ENCODE measurements around the gene SELENOO. TPM values are rescaled to one million over a fixed set of nuclear protein-coding genes. Genes with fewer than 3 reads are reported as not detected.
A peak's percentile ranks its signal among the peaks of the same experiment; 100 is the strongest.

Gene SELENOO
- total RNA-seq, 2 experiments from 2014 or later = 34.0 to 44.2 TPM

- Histone ChIP-seq H4K20me1 (ENCODE audit: insufficient read depth, low read length) (0 out of 2 replicates have a peak, but pooled peaks cover 8% of the 10 kb centered on the region), H3K36me3 (ENCODE audit: insufficient read depth, low read length) (peaks cover 57% of the 10 kb centered on the region), H3K9me2 (ENCODE audit: insufficient read depth, low read length) (no peaks in the 10 kb centered on the region), H3K4me2 (ENCODE audit: low read length) (no peak overlapping the region), H3K4me3 (ENCODE audit: low read depth, low read length, poor library complexity, severe bottlenecking) (no peak overlapping the region), H3K4me1 (ENCODE audit: insufficient read depth, low read length, poor library complexity, severe bottlenecking) (peaks cover 26% of the 10 kb centered on the region), H2AFZ (ENCODE audit: low read length) (no peak overlapping the region), H3K79me2 (ENCODE audit: insufficient read depth, low read depth, low read length) (peaks cover 23% of the 10 kb centered on the region), H3K9me3 (ENCODE audit: low read length) (peaks cover 8% of the 10 kb centered on the region; the same call in 1 of the 2 replicates), H3K27ac (ENCODE audit: low read depth, low read length, poor library complexity, severe bottlenecking) (no peak overlapping the region)
- no TSS peak for BruUV-seq (replicated peaks)
- no peak for DNase-seq (ENCODE audit: low spot score)
- TF ChIP-seq CTCF (conservative IDR thresholded peaks at IDR 0.05; ENCODE audit: low read length) (no peak), EZH2phosphoT487 (IDR thresholded peaks at IDR 0.05; ENCODE audit: borderline replicate concordance, low read depth, low read length) (no peak)
- POLR2A ChIA-PET = no interaction called here
- intact Hi-C loops (cut with micrococcal nuclease; ENCODE audit: unreplicated experiment) = no loop called here
- CTCF ChIA-PET (ENCODE audit: unreplicated experiment) = no interaction called here
These were observed 2.2 kb upstream of the SELENOO start for GRCh38 chr22:50198624-50199017.

- intact Hi-C loops (cut with micrococcal nuclease; ENCODE audit: unreplicated experiment) = no loop called here
- Histone ChIP-seq H3K4me3 (ENCODE audit: low read depth, low read length, poor library complexity, severe bottlenecking) (no peak overlapping the region), H3K27ac (ENCODE audit: low read depth, low read length, poor library complexity, severe bottlenecking) (peak overlapping the region; percentile 34), H3K79me2 (ENCODE audit: insufficient read depth, low read depth, low read length) (peaks cover 27% of the 10 kb centered on the region), H2AFZ (ENCODE audit: low read length) (no peak overlapping the region), H3K9me3 (ENCODE audit: low read length) (peaks cover 8% of the 10 kb centered on the region; the same call in 1 of the 2 replicates), H3K36me3 (ENCODE audit: insufficient read depth, low read length) (peaks cover 54% of the 10 kb centered on the region), H4K20me1 (ENCODE audit: insufficient read depth, low read length) (0 out of 2 replicates have a peak, but pooled peaks cover 8% of the 10 kb centered on the region), H3K4me2 (ENCODE audit: low read length) (peak overlapping the region; percentile 92; the same call in 1 of the 2 replicates), H3K9me2 (ENCODE audit: insufficient read depth, low read length) (no peaks in the 10 kb centered on the region), H3K4me1 (ENCODE audit: insufficient read depth, low read length, poor library complexity, severe bottlenecking) (peaks cover 25% of the 10 kb centered on the region)
- DNase-seq (ENCODE audit: low spot score) = no peak
- CTCF ChIA-PET (ENCODE audit: unreplicated experiment) = no interaction called here
- POLR2A ChIA-PET = no interaction called here
- TF ChIP-seq CTCF (conservative IDR thresholded peaks at IDR 0.05; ENCODE audit: low read length) (no peak), EZH2phosphoT487 (IDR thresholded peaks at IDR 0.05; ENCODE audit: borderline replicate concordance, low read depth, low read length) (no peak)
- no TSS peak for BruUV-seq (replicated peaks)
These were observed 1.5 kb upstream of the SELENOO start for GRCh38 chr22:50199251-50199721.

- Histone ChIP-seq H3K9me2 (ENCODE audit: insufficient read depth, low read length) (no peaks in the 10 kb centered on the region), H4K20me1 (ENCODE audit: insufficient read depth, low read length) (0 out of 2 replicates have a peak, but pooled peaks cover 8% of the 10 kb centered on the region), H2AFZ (ENCODE audit: low read length) (no peak overlapping the region), H3K36me3 (ENCODE audit: insufficient read depth, low read length) (peaks cover 53% of the 10 kb centered on the region), H3K4me3 (ENCODE audit: low read depth, low read length, poor library complexity, severe bottlenecking) (peak overlapping the region; percentile 98), H3K79me2 (ENCODE audit: insufficient read depth, low read depth, low read length) (peaks cover 32% of the 10 kb centered on the region), H3K4me2 (ENCODE audit: low read length) (peak overlapping the region; percentile 92), H3K4me1 (ENCODE audit: insufficient read depth, low read length, poor library complexity, severe bottlenecking) (peaks cover 19% of the 10 kb centered on the region), H3K27ac (ENCODE audit: low read depth, low read length, poor library complexity, severe bottlenecking) (peak overlapping the region; percentile 34), H3K9me3 (ENCODE audit: low read length) (peaks cover 8% of the 10 kb centered on the region; the same call in 1 of the 2 replicates)
- no TSS peak for BruUV-seq (replicated peaks)
- peak; percentile 24 for DNase-seq (ENCODE audit: low spot score)
- ChIA-PET POLR2A (no interaction called here), CTCF (ENCODE audit: unreplicated experiment) (no interaction called here)
- intact Hi-C loops (cut with micrococcal nuclease; ENCODE audit: unreplicated experiment) = loop anchor here (2.0 kb wide), 1 partner anchor 51 kb away; no protein-coding TSS in a partner anchor
- no peak for TF ChIP-seq EZH2phosphoT487 (IDR thresholded peaks at IDR 0.05; ENCODE audit: borderline replicate concordance, low read depth, low read length)
- TF ChIP-seq CTCF (conservative IDR thresholded peaks at IDR 0.05; ENCODE audit: low read length) = no peak
These were observed 866 bp upstream of the SELENOO start for GRCh38 chr22:50199829-50200460.

Measured in OCI-LY7 (cell line).